ENCODE data around the gene PRPF38A.

Gene PRPF38A

GRCh38 chr1:52365071-52365745 is 39.2 kb upstream of the PRPF38A start:
- peak in 1 of 2 experiments; percentile 29 for DNase-seq (ENCODE audit: low read depth in 1 of 2, low spot score in 1 of 2)
- TF ChIP-seq CTCF (IDR thresholded peaks at IDR 0.05; ENCODE audit: insufficient read depth, low read length) (no peak), REST (IDR thresholded peaks at IDR 0.05; ENCODE audit: insufficient replicate concordance, low read depth) (no peak), GABPA (IDR thresholded peaks at IDR 0.05; ENCODE audit: low read depth) (no peak), POLR2AphosphoS5 (IDR thresholded peaks at IDR 0.05; ENCODE audit: low read depth) (no peak), SPI1 (IDR thresholded peaks at IDR 0.05; ENCODE audit: borderline replicate concordance, low read depth) (no peak)
- peak overlapping the region; percentile 93 for H3K4me3 ChIP-seq (replicated peaks; ENCODE audit: insufficient read depth, low read length)
- H3K27ac ChIP-seq (replicated peaks) = peak overlapping the region; percentile 82
- no peaks in the 10 kb centered on the region for H3K27me3 ChIP-seq (ENCODE audit: insufficient read depth, poor library complexity, severe bottlenecking)

GRCh38 chr1:52365746-52366516 is 38.5 kb upstream of the PRPF38A start, which contains the start of gene CC2D1B:
Gene CC2D1B, minus strand, starts transcription at chr1:52366205. Its CDS starts 1,585 bp downstream, at chr1:52364620.
- peak; percentile 98 to 99 for DNase-seq (ENCODE audit: low read depth in 1 of 2, low spot score in 1 of 2)
- Histone ChIP-seq H3K4me3 (replicated peaks; ENCODE audit: insufficient read depth, low read length) (peak within 1 kb of the TSS; percentile 93), H3K27ac (replicated peaks) (peak within 1 kb of the TSS; percentile 82), H3K27me3 (ENCODE audit: insufficient read depth, poor library complexity, severe bottlenecking) (no peaks in the 10 kb centered on the region)
- TF ChIP-seq POLR2AphosphoS5 (IDR thresholded peaks at IDR 0.05; ENCODE audit: low read depth) (peak; percentile 80; the same call in 1 of the 2 replicates), SPI1 (IDR thresholded peaks at IDR 0.05; ENCODE audit: borderline replicate concordance, low read depth) (peak; percentile 18; the same call in 1 of the 2 replicates), REST (IDR thresholded peaks at IDR 0.05; ENCODE audit: insufficient replicate concordance, low read depth) (no peak), GABPA (IDR thresholded peaks at IDR 0.05; ENCODE audit: low read depth) (no peak), CTCF (IDR thresholded peaks at IDR 0.05; ENCODE audit: insufficient read depth, low read length) (no peak)

- no peaks in the 10 kb centered on the region for H3K27me3 ChIP-seq (ENCODE audit: insufficient read depth, poor library complexity, severe bottlenecking)
- no peak for DNase-seq (ENCODE audit: low read depth in 1 of 2, low spot score in 1 of 2)
- TF ChIP-seq REST (IDR thresholded peaks at IDR 0.05; ENCODE audit: insufficient replicate concordance, low read depth) = no peak
- no peak for TF ChIP-seq GABPA (IDR thresholded peaks at IDR 0.05; ENCODE audit: low read depth)
- TF ChIP-seq POLR2AphosphoS5 (IDR thresholded peaks at IDR 0.05; ENCODE audit: low read depth) = no peak
- TF ChIP-seq CTCF (IDR thresholded peaks at IDR 0.05; ENCODE audit: insufficient read depth, low read length) = no peak
- TF ChIP-seq SPI1 (IDR thresholded peaks at IDR 0.05; ENCODE audit: borderline replicate concordance, low read depth) = no peak
- peak overlapping the region; percentile 93 for H3K4me3 ChIP-seq (replicated peaks; ENCODE audit: insufficient read depth, low read length)
- peak overlapping the region; percentile 82 for H3K27ac ChIP-seq (replicated peaks)
These were observed 37.9 kb upstream of the PRPF38A start for GRCh38 chr1:52366517-52366827.
